Measurements from ENCODE around the gene GRIN2C.

GRCh38 chr17:74806334-74806733, 53.4 kb downstream of the GRIN2C start:
- TF ChIP-seq, protein P1, sequence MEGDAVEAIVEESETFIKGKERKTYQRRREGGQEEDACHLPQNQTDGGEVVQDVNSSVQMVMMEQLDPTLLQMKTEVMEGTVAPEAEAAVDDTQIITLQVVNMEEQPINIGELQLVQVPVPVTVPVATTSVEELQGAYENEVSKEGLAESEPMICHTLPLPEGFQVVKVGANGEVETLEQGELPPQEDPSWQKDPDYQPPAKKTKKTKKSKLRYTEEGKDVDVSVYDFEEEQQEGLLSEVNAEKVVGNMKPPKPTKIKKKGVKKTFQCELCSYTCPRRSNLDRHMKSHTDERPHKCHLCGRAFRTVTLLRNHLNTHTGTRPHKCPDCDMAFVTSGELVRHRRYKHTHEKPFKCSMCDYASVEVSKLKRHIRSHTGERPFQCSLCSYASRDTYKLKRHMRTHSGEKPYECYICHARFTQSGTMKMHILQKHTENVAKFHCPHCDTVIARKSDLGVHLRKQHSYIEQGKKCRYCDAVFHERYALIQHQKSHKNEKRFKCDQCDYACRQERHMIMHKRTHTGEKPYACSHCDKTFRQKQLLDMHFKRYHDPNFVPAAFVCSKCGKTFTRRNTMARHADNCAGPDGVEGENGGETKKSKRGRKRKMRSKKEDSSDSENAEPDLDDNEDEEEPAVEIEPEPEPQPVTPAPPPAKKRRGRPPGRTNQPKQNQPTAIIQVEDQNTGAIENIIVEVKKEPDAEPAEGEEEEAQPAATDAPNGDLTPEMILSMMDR (IDR thresholded peaks at IDR 0.05), result no peak
- no peak for TF ChIP-seq EZH2 (IDR thresholded peaks at IDR 0.05; ENCODE audit: borderline replicate concordance, insufficient read depth, low read depth, low read length, poor library complexity, severe bottlenecking)
